Pancreas (tissue), 10 donors: ENCODE measurements around the gene UPF3B. TPM values are rescaled to one million over a fixed set of nuclear protein-coding genes. Genes with fewer than 3 reads are reported as not detected.

ENCODE experiments used
- ATAC-seq, 4 donors: fragments of 200-7000 bp; cut with Tn5 transposase; one replicate each; pipeline versions ENCODE4 v1.8.0 to v1.9.1; 2020; ENCODE audit warnings: mild to moderate bottlenecking in 4 of 4, moderate library complexity in 4 of 4
- DNase-seq, 6 donors: peaks; one replicate each; pipeline ENCODE4 v3.0.0-alpha.2; 2020
- FAIRE-seq: peaks from 2 replicates; lab custom pipeline; 2012; peaks lifted over from hg19 to GRCh38; lab: Jason Lieb, UNC
- H3K27ac ChIP-seq, 4 donors: fragments of 200-600 bp; sonication (generic); 1 replicate in 3 of 4; 2 replicates in 1 of 4; pipeline versions ENCODE4 v1.5.0 to v1.8.0; 2020
- H3K27me3 ChIP-seq, 4 donors: fragments of 200-600 bp; one replicate each; pipeline ENCODE4 v1.8.0; 2021
- H3K36me3 ChIP-seq, 3 donors: fragments of 200-600 bp; sonication (generic) in 1 of 3; one replicate each; pipeline versions ENCODE4 v1.5.0 to v1.8.0; 2020 to 2021
- H3K4me1 ChIP-seq, 3 donors: fragments of 200-600 bp; one replicate each; pipeline ENCODE4 v1.8.0; 2021
- H3K4me3 ChIP-seq, 4 donors: fragments of 200-600 bp; sonication (generic) in 2 of 4; one replicate each; pipeline versions ENCODE4 v1.5.0 to v1.8.0; 2020 to 2021
- H3K9me3 ChIP-seq, 4 donors: fragments of 200-600 bp; one replicate each; pipeline ENCODE4 v1.8.0; 2021
- CTCF ChIP-seq, 4 donors: fragments of 200-600 bp; sonication (generic) in 3 of 4; IDR thresholded peaks; one replicate each; pipeline versions ENCODE4 v1.5.0 to v1.8.0; 2021; ENCODE audit warnings: antibody characterized with exemption in 4 of 4
- WGBS, 2 donors: extraction: QIAGEN DNeasy Blood & Tissue Kit; methylation state at CpG; one replicate each; pipeline ENCODE4 v1.1.7; 2013; 5-methylcytosine and 5-hydroxymethylcytosine counted together
- intact Hi-C, 3 donors: fragments of 100-400 bp; cut with DNase I; formaldehyde crosslinking; loops; one replicate each; pipeline versions ENCODE4 v1.11.1 to v1.14.2; 2022
- polyA plus RNA-seq, 2 donors: library from polyadenylated mRNA; stranded (reverse); fragments of 200-250 nt; gene quantifications; one replicate each; pipeline ENCODE4 v1.2.3, GENCODE V29; 2013
- total RNA-seq, 6 donors: library from RNA; stranded (reverse); fragmentation: NEBNext Ultra II Directional in 4 of 6; extraction: Animal tissue kit (Norgen Biotek cat#: 25700) in 4 of 6; gene quantifications; one replicate each; pipeline versions ENCODE4 v1.2.1 to v1.2.4, GENCODE V29; 2021 to 2023
- donor health status: healthy with polysubstance abuse.
- donor health status: DM: no; HTN: no; CAD: no; lungs with moderate emphysema.
- donor health status: DM: no; HTN: no; CAD: no.
- donor health status: control.
- donor health status: control.
- donor health status: Bipolar disorder and iron deficiency.
- donor health status: DM: yes; HTN: yes; CAD: no.
- donor health status: DM: no; HTN: no; CAD: no.
- donor health status: DM: no; HTN: no; CAD: no.
- donor health status: DM: yes; HTN: yes; CAD: no.

Gene UPF3B
- total and polyA plus RNA-seq, 8 donors, result 1.9 to 8.6 (median 3.2) TPM

GRCh38 chrX:119878740-119879139, 26.0 kb upstream of the UPF3B start:
- ATAC-seq (no peak), DNase-seq (no peak), FAIRE-seq (no peak)
- no peak for TF ChIP-seq CTCF (IDR thresholded peaks at IDR 0.05)
- H3K27me3 ChIP-seq, result no peaks in the 10 kb centered on the region
- no peaks in the 10 kb centered on the region for H3K4me1 ChIP-seq
- no peaks in the 10 kb centered on the region for H3K9me3 ChIP-seq
- intact Hi-C loops, result no loop called here
- H3K36me3 ChIP-seq, result no peaks in the 10 kb centered on the region
- WGBS, 2 donors, result 60 to 73% methylated on average over 2 of the region's 2 CpGs
- no peak overlapping the region for H3K4me3 ChIP-seq
- H3K27ac ChIP-seq, result no peak overlapping the region

- H3K9me3 ChIP-seq, result no peaks in the 10 kb centered on the region
- TF ChIP-seq CTCF (IDR thresholded peaks at IDR 0.05), result no peak
- H3K4me1 ChIP-seq, result no peaks in the 10 kb centered on the region
- ATAC-seq (peak; percentile 96 to 98 (median 97)), DNase-seq (peak; percentile 84 to 92 (median 86)), FAIRE-seq (no peak)
- intact Hi-C loops, result no loop called here
- 0 to 39% methylated on average over 62 of the region's 62 CpGs for WGBS, 2 donors
- H3K27me3 ChIP-seq, result no peaks in the 10 kb centered on the region
- H3K4me3 ChIP-seq, result peak within 1 kb of the TSS; percentile 29 to 49 (median 43)
- H3K27ac ChIP-seq, result peak within 1 kb of the TSS; percentile 70 to 88 (median 82)
- no peaks in the 10 kb centered on the region for H3K36me3 ChIP-seq
Observed at GRCh38 chrX:119871599-119872395, 19.0 kb upstream of the UPF3B start, which contains the start of the genes NDUFA1 and RNF113A. NDUFA1 (plus strand) TSS chrX:119871832; CDS start chrX:119871912, 80 bp downstream. RNF113A (minus strand) TSS chrX:119871733; CDS start chrX:119871613, 120 bp downstream.

- no peaks in the 10 kb centered on the region for H3K9me3 ChIP-seq
- TF ChIP-seq CTCF (IDR thresholded peaks at IDR 0.05), result no peak
- FAIRE-seq, result no peak
- H3K27ac ChIP-seq, result peak overlapping the region; percentile 70 to 88 (median 82)
- intact Hi-C loops, result no loop called here
- peak in 2 of 6 donors; percentile 20 to 25 for DNase-seq
- WGBS, 2 donors, result 0 to 31% methylated on average over 26 of the region's 26 CpGs
- peak overlapping the region; percentile 29 to 49 (median 43) for H3K4me3 ChIP-seq
- H3K4me1 ChIP-seq, result no peaks in the 10 kb centered on the region
- no peaks in the 10 kb centered on the region for H3K36me3 ChIP-seq
- no peaks in the 10 kb centered on the region for H3K27me3 ChIP-seq
- ATAC-seq, result peak; percentile 39 to 54 (median 50)
Observed at GRCh38 chrX:119871245-119871598, 18.5 kb upstream of the UPF3B start.

- no peak for TF ChIP-seq CTCF (IDR thresholded peaks at IDR 0.05)
- H3K27me3 ChIP-seq, result no peaks in the 10 kb centered on the region
- WGBS, 2 donors, result 0 to 38% methylated on average over 25 of the region's 25 CpGs
- H3K4me3 ChIP-seq, result peak overlapping the region; percentile 29 to 49 (median 43)
- intact Hi-C loops, result no loop called here
- no peaks in the 10 kb centered on the region for H3K36me3 ChIP-seq
- H3K4me1 ChIP-seq, result no peaks in the 10 kb centered on the region
- peak overlapping the region; percentile 70 to 88 (median 82) for H3K27ac ChIP-seq
- no peaks in the 10 kb centered on the region for H3K9me3 ChIP-seq
- ATAC-seq (peak; percentile 28 to 49 (median 41)), DNase-seq (no peak), FAIRE-seq (no peak)
Observed at GRCh38 chrX:119870626-119871131, 17.9 kb upstream of the UPF3B start.
